ENCODE data around the gene PRR20D.
"Not testable (repeated sequence)": the region's sequence is repeated elsewhere in the genome, so short reads cannot be mapped to it uniquely, and the experiment has no call there.

The PRR20D gene

GRCh38 chr13:57160332-57160731 lies at the start of gene PRR20D:
Gene PRR20D (plus strand): TSS chr13:57160632. CDS start chr13:57161019, 387 bp downstream.
- not testable (repeated sequence) for DNase-seq (ENCODE audit: low read depth in 2 of 2)

GRCh38 chr13:57114945-57115344 lies 45.5 kb upstream of the PRR20D start:
- no peak for DNase-seq (ENCODE audit: low read depth in 2 of 2)

- DNase-seq (ENCODE audit: low read depth in 2 of 2) = no peak
Measured at GRCh38 chr13:57123681-57124080, 36.8 kb upstream of the PRR20D start.

- DNase-seq (ENCODE audit: low read depth in 2 of 2) = no peak
Measured at GRCh38 chr13:57128909-57129308, 31.5 kb upstream of the PRR20D start.

GRCh38 chr13:57136093-57136492 lies 24.3 kb upstream of the PRR20D start:
- DNase-seq (ENCODE audit: low read depth in 2 of 2) = no peak

GRCh38 chr13:57137585-57137984 lies 22.8 kb upstream of the PRR20D start:
- DNase-seq (ENCODE audit: low read depth in 2 of 2) = no peak

- DNase-seq (ENCODE audit: low read depth in 2 of 2) = no peak
Measured at GRCh38 chr13:57138988-57139387, 21.4 kb upstream of the PRR20D start.

GRCh38 chr13:57139781-57140180 lies 20.7 kb upstream of the PRR20D start:
- not testable (repeated sequence) for DNase-seq (ENCODE audit: low read depth in 2 of 2)

- not testable (repeated sequence) for DNase-seq (ENCODE audit: low read depth in 2 of 2)
Measured at GRCh38 chr13:57140235-57140968, 20.0 kb upstream of the PRR20D start, which contains the start of gene PRR20A. Gene PRR20A (plus strand): TSS chr13:57140918. CDS start chr13:57141305, 387 bp downstream.

GRCh38 chr13:57147188-57147587 lies 13.2 kb upstream of the PRR20D start, which contains the start of gene PRR20B:
Gene PRR20B (plus strand): TSS chr13:57147488. CDS start chr13:57147875, 387 bp downstream.
- DNase-seq (ENCODE audit: low read depth in 2 of 2) = not testable (repeated sequence)

- not testable (repeated sequence) for DNase-seq (ENCODE audit: low read depth in 2 of 2)
Measured at GRCh38 chr13:57148106-57148505, 12.3 kb upstream of the PRR20D start.

GRCh38 chr13:57153761-57154160 lies 6.7 kb upstream of the PRR20D start, which contains the start of gene PRR20C:
Gene PRR20C (plus strand): TSS chr13:57154061. CDS start chr13:57154448, 387 bp downstream.
- DNase-seq (ENCODE audit: low read depth in 2 of 2) = not testable (repeated sequence)

GRCh38 chr13:57166897-57167296 lies 6.5 kb downstream of the PRR20D start, which contains the start of gene PRR20E:
Gene PRR20E (plus strand): TSS chr13:57167197. CDS start chr13:57167584, 387 bp downstream.
- DNase-seq (ENCODE audit: low read depth in 2 of 2) = not testable (repeated sequence)

GRCh38 chr13:57191667-57192066 lies 31.2 kb downstream of the PRR20D start:
- no peak for DNase-seq (ENCODE audit: low read depth in 2 of 2)

GRCh38 chr13:57212989-57213388 lies 52.6 kb downstream of the PRR20D start:
- DNase-seq (ENCODE audit: low read depth in 2 of 2) = no peak
